ENCODE data around the gene LRRC4.

LRRC4 gene

DNA sequence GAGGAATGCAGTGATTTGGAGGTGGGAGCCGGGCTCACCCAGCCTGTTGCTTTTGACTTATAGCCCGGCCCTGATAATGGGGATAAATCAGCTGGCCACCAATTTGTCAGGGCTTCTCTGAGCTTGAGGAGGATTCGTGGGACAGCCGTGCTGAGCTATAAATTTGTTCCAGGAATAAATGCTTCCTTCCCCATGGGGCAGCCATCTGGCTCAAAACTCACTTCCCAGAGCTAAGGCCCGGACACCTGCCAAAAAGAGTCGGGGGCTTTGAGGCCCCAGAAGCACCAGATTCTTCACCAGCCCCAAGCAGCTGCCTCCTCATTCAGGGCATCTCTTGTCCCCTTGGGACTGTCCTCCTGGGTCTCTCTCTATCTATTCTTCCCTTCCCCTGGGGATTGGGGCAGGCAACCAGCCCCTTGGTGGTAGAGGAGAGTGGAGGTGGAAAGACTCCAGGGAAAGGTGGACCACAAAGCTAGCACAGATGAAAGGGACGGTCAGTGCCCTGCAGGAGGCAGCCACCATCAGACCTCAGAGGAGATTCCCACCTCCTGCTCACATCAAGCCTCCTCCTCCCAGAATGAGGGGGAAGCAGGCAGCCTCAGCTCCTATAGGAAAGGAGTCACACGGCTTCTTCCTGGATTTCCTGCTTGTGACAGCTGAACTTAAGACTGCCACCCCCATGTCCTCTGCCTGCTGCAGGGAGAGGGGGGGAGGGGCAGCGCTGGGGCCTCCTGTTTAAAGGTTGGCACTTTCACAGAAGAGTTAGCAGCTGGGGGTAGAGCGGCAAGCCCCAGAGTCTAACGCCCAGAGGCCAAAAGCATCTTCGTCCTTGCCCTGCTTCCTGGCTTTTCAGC is 44.2 kb upstream of the LRRC4 start:
- TF ChIP-seq, protein P1, sequence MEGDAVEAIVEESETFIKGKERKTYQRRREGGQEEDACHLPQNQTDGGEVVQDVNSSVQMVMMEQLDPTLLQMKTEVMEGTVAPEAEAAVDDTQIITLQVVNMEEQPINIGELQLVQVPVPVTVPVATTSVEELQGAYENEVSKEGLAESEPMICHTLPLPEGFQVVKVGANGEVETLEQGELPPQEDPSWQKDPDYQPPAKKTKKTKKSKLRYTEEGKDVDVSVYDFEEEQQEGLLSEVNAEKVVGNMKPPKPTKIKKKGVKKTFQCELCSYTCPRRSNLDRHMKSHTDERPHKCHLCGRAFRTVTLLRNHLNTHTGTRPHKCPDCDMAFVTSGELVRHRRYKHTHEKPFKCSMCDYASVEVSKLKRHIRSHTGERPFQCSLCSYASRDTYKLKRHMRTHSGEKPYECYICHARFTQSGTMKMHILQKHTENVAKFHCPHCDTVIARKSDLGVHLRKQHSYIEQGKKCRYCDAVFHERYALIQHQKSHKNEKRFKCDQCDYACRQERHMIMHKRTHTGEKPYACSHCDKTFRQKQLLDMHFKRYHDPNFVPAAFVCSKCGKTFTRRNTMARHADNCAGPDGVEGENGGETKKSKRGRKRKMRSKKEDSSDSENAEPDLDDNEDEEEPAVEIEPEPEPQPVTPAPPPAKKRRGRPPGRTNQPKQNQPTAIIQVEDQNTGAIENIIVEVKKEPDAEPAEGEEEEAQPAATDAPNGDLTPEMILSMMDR (IDR thresholded peaks at IDR 0.05; ENCODE audit: insufficient read depth, low read length, poor library complexity, severe bottlenecking) = no peak
- Histone ChIP-seq H3K36me3 (ENCODE audit: control insufficient read depth, insufficient read depth, low read length) (peaks cover 44% of the 10 kb centered on the region), H3K4me3 (replicated peaks; ENCODE audit: low read depth, low read length) (no peak overlapping the region), H3K27me3 (replicated peaks; ENCODE audit: control insufficient read depth, insufficient read depth, low read length) (no peaks in the 10 kb centered on the region)
- no peak for DNase-seq (ENCODE audit: extremely low read depth, insufficient read length)

DNA sequence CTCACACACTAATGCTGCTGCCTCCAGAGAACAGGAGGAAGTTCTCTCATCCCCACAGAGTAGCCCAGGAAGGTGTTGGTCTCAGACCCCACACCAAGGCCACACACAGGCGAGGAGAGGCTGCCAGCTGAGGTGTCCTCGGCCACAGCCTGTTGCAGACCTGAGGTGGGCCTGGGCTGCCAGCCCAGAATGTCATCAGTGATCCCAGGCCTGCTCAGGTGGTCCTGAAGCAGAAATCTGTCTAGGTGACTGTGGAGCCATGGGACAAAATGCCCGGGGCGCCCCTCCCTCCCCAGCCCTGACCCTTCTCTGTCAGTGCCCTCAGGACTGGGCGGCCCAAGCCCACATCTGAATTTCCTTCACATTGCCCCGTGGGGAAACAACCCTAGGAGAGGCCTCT is 43.5 kb upstream of the LRRC4 start:
- Histone ChIP-seq H3K4me3 (replicated peaks; ENCODE audit: low read depth, low read length) (no peak overlapping the region), H3K36me3 (ENCODE audit: control insufficient read depth, insufficient read depth, low read length) (peaks cover 44% of the 10 kb centered on the region), H3K27me3 (replicated peaks; ENCODE audit: control insufficient read depth, insufficient read depth, low read length) (no peaks in the 10 kb centered on the region)
- no peak for DNase-seq (ENCODE audit: extremely low read depth, insufficient read length)
- TF ChIP-seq, protein P1 (IDR thresholded peaks at IDR 0.05; ENCODE audit: insufficient read depth, low read length, poor library complexity, severe bottlenecking) = no peak

DNA sequence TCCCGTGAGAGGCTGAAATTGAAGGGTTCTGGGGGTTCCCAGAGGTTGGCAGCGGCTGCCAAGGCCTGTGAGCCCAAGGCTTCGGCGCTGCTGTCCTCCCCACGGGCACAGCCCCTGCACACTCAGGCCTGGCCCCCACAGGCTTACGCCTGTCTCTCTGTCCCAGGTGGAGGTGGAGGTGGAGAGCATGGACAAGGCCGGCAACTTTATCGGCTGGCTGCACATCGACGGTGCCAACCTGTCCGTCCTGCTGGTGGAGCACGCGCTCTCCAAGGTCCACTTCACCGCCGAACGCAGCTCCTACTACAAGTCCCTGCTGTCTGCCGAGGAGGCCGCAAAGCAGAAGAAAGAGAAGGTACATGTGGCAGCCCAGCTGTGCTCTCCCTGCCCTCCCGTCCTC is 43.1 kb upstream of the LRRC4 start:
- TF ChIP-seq, protein P1 (IDR thresholded peaks at IDR 0.05; ENCODE audit: insufficient read depth, low read length, poor library complexity, severe bottlenecking) = no peak
- H3K36me3 ChIP-seq (ENCODE audit: control insufficient read depth, insufficient read depth, low read length) = peaks cover 40% of the 10 kb centered on the region

DNA sequence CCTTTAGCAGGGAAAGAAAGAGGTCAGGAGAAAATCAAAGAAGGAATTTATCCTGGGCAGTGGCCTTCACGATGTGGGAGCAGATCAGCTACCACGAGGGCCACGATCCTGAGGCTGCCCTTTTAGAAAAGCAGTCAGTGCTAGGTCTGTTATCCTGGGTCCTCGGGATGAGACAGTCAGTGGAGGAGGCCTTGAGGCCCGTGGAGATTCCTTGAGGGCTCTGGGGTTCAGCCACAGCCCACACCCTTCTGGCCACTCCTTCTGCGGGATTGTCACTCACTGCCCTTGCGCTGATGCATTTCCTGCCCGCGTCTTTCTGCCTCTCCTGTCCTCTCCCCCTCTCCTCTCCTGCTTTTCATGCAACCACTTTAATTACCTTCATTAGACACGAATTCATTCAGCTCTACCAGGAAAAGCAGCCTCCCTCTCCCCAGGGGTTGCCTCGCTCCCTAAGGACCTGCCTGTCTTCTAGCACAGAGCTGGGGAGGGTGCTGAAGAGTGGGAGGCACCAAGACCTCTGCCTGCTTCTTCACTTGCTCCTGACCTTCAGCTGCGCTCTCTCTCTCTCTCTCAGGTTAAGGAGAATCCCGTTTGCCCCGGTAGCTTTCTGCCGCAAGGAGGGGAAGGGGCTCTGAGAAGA is 42.6 kb upstream of the LRRC4 start:
- TF ChIP-seq, protein P1 (IDR thresholded peaks at IDR 0.05; ENCODE audit: insufficient read depth, low read length, poor library complexity, severe bottlenecking) = no peak
- peaks cover 37% of the 10 kb centered on the region for H3K36me3 ChIP-seq (ENCODE audit: control insufficient read depth, insufficient read depth, low read length)
- no peak overlapping the region for H3K4me3 ChIP-seq (replicated peaks; ENCODE audit: low read depth, low read length)
- H3K27me3 ChIP-seq (replicated peaks; ENCODE audit: control insufficient read depth, insufficient read depth, low read length) = no peaks in the 10 kb centered on the region
- no peak for DNase-seq (ENCODE audit: extremely low read depth, insufficient read length)

More for the DNA sequence above, 43.1 kb upstream of the LRRC4 start:
- Histone ChIP-seq H3K27me3 (replicated peaks; ENCODE audit: control insufficient read depth, insufficient read depth, low read length) (no peaks in the 10 kb centered on the region), H3K4me3 (replicated peaks; ENCODE audit: low read depth, low read length) (no peak overlapping the region)
- no peak for DNase-seq (ENCODE audit: extremely low read depth, insufficient read length)

DNA sequence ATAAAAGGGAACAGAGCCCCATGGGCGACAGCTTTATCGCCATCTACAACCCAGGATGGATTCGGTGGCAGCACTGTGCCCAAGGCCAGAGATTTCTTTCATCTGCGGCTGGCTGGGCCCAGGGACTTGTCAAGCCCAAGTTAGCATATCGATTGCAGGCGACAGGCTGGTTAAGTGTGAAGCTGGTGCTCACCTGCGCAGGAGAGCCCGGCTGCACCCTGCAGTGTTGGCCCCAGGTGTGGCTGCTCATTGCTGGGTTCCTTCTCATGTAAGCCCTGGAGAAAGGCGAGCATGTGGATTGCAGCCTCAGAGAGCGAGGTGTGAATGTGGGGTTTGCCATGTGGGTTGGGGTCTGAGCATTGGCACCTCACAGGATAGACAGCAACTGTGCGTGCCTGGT is 40.6 kb upstream of the LRRC4 start:
- H3K36me3 ChIP-seq (ENCODE audit: control insufficient read depth, insufficient read depth, low read length) = peaks cover 26% of the 10 kb centered on the region

More for the DNA sequence above, 40.6 kb upstream of the LRRC4 start:
- TF ChIP-seq, protein P1 (IDR thresholded peaks at IDR 0.05; ENCODE audit: insufficient read depth, low read length, poor library complexity, severe bottlenecking) = no peak
- no peak overlapping the region for H3K4me3 ChIP-seq (replicated peaks; ENCODE audit: low read depth, low read length)
- no peaks in the 10 kb centered on the region for H3K27me3 ChIP-seq (replicated peaks; ENCODE audit: control insufficient read depth, insufficient read depth, low read length)
- no peak for DNase-seq (ENCODE audit: extremely low read depth, insufficient read length)

Data from GM06990 (cell line).